Thyroid gland (tissue), 4 donors: ENCODE results near the gene LRRC8D. TPM values are rescaled to one million over a fixed set of nuclear protein-coding genes. Genes with fewer than 3 reads are reported as not detected.

Source experiments
- DNase-seq, 2 donors: peaks; one replicate each; pipeline ENCODE4 v3.0.0-alpha.2; 2019
- H3K27ac ChIP-seq, 3 donors: fragments of 200-600 bp; sonication (generic); 1 replicate in 2 of 3; 2 replicates in 1 of 3; pipeline ENCODE4 v1.5.1; 2016 to 2019; ENCODE audit warnings: mild to moderate bottlenecking in 1 of 3, moderate library complexity in 1 of 3
- H3K27me3 ChIP-seq: fragments of 200-600 bp; sonication (generic); one replicate; pipeline ENCODE4 v1.5.1; 2019
- H3K36me3 ChIP-seq, 2 donors: fragments of 200-600 bp; sonication (generic); one replicate each; pipeline ENCODE4 v1.5.1; 2016 to 2019
- H3K4me1 ChIP-seq, 2 donors: fragments of 200-600 bp; sonication (generic); one replicate each; pipeline ENCODE4 v1.5.1; 2017 to 2019
- H3K4me3 ChIP-seq, 3 donors: fragments of 200-600 bp; sonication (generic); replicated peaks in 1 of 3; 1 replicate in 2 of 3; 2 replicates in 1 of 3; pipeline ENCODE4 v1.5.1; 2016; ENCODE audit warnings: mild to moderate bottlenecking in 1 of 3
- H3K9me3 ChIP-seq: fragments of 200-600 bp; sonication (generic); one replicate; pipeline ENCODE4 v1.5.1; 2017
- POLR2A ChIP-seq, 2 donors: fragments of 450-650 bp; IDR thresholded peaks; one replicate each; pipeline ENCODE4 v1.6.1; 2017; ENCODE audit warnings: antibody characterized with exemption in 2 of 2, mild to moderate bottlenecking in 2 of 2, moderate library complexity in 1 of 2
- WGBS, 2 donors: methylation state at CpG; one replicate each; pipeline ENCODE4 v1.1.5; 2017; 5-methylcytosine and 5-hydroxymethylcytosine counted together
- intact Hi-C: fragments of 100-400 bp; cut with DNase I; formaldehyde crosslinking; loops from one replicate; pipeline ENCODE4 v1.15.1; 2023
- total RNA-seq, 4 donors: library from RNA; depleted of rRNA; stranded (reverse); fragments of >200 nt; gene quantifications; one replicate each; pipeline ENCODE4 v1.2.3, GENCODE V29; 2016
- TF ChIP-seq, protein P1 (sequence below), 6 experiments: fragments of 200-600 bp in 3 of 6; fragments of 450-650 bp in 3 of 6; sonication (generic) in 3 of 6; IDR thresholded peaks; one replicate each; pipeline ENCODE4 v1.5.1; 2016 to 2019; ENCODE audit warnings: antibody characterized with exemption in 6 of 6, mild to moderate bottlenecking in 2 of 6, inconsistent platforms in 1 of 6, moderate library complexity in 1 of 6

Gene LRRC8D
- total RNA-seq, 4 donors from 2014 or later: 21.1 to 46.7 (median 35.3) TPM

DNA sequence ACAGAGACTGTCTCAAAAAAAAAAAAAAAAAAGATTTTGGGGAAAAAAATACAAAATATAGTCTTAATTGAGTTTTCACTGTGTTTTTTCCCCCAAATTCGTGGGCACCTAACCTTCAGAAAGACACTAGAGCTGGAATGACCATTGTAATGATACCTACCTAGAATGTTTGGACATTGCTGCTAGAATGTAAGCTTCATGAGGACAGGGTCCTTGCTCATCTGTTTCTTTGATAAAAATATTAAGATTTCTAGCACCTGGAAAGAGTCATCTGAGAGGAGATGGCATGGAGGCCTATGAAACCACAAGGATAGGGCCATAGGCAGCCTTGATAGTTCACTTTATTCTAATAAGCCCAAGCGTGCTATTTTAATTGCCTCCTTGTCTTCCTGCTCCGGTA is 6.5 kb downstream of the LRRC8D start:
- Histone ChIP-seq H3K36me3 (no peaks in the 10 kb centered on the region), H3K27me3 (no peaks in the 10 kb centered on the region), H3K4me1 (peaks cover 5 to 9% of the 10 kb centered on the region in 2 donors), H3K9me3 (no peaks in the 10 kb centered on the region), H3K4me3 (no peak overlapping the region), H3K27ac (no peak overlapping the region)
- no peak for DNase-seq
- 98% methylated on average over 3 of the region's 3 CpGs for WGBS, 2 donors
- intact Hi-C loops: no loop called here
- TF ChIP-seq, protein P1, sequence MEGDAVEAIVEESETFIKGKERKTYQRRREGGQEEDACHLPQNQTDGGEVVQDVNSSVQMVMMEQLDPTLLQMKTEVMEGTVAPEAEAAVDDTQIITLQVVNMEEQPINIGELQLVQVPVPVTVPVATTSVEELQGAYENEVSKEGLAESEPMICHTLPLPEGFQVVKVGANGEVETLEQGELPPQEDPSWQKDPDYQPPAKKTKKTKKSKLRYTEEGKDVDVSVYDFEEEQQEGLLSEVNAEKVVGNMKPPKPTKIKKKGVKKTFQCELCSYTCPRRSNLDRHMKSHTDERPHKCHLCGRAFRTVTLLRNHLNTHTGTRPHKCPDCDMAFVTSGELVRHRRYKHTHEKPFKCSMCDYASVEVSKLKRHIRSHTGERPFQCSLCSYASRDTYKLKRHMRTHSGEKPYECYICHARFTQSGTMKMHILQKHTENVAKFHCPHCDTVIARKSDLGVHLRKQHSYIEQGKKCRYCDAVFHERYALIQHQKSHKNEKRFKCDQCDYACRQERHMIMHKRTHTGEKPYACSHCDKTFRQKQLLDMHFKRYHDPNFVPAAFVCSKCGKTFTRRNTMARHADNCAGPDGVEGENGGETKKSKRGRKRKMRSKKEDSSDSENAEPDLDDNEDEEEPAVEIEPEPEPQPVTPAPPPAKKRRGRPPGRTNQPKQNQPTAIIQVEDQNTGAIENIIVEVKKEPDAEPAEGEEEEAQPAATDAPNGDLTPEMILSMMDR (IDR thresholded peaks at IDR 0.05): no peak
- no peak for TF ChIP-seq POLR2A (IDR thresholded peaks at IDR 0.05)

DNA sequence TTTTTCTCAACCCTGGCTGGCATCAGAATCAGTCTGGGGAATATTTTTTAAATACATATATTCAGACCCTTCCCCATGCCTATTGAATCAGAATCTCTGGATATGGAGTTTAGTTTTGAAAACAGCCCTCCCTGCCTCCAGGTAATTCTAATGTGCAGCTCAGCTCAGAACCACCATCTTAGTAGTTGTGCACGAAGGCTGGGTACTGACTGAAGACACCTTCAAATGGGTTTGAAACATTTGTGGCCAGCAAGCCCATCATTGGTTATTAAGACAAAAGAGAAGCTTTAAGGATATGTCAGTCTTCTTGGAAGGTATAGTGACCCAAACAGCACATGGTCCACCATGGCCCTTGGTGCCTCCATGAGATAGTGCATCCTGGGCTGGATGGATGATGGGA is 7.1 kb downstream of the LRRC8D start:
- Histone ChIP-seq H3K27me3 (no peaks in the 10 kb centered on the region), H3K4me1 (peaks cover 0 to 4% of the 10 kb centered on the region in 2 donors), H3K27ac (no peak overlapping the region), H3K36me3 (no peaks in the 10 kb centered on the region), H3K9me3 (no peaks in the 10 kb centered on the region), H3K4me3 (no peak overlapping the region)
- no peak for DNase-seq
- TF ChIP-seq, protein P1 (IDR thresholded peaks at IDR 0.05): no peak
- TF ChIP-seq POLR2A (IDR thresholded peaks at IDR 0.05): no peak
- WGBS, 2 donors: 100% methylated on average over 1 of the region's 1 CpG
- intact Hi-C loops: no loop called here

- DNase-seq: no peak
- no peaks in the 10 kb centered on the region for H3K9me3 ChIP-seq
- peaks cover 7 to 11% of the 10 kb centered on the region in 2 donors for H3K4me1 ChIP-seq
- no peak overlapping the region for H3K27ac ChIP-seq
- no peaks in the 10 kb centered on the region for H3K36me3 ChIP-seq
- intact Hi-C loops: no loop called here
- TF ChIP-seq, protein P1 (IDR thresholded peaks at IDR 0.05): no peak
- TF ChIP-seq POLR2A (IDR thresholded peaks at IDR 0.05): no peak
- H3K4me3 ChIP-seq: no peak overlapping the region
- WGBS, 2 donors: 98 to 100% methylated on average over 4 of the region's 4 CpGs
- no peaks in the 10 kb centered on the region for H3K27me3 ChIP-seq
Measured at GRCh38 chr1:89829186-89829585, 8.4 kb downstream of the LRRC8D start.

DNA sequence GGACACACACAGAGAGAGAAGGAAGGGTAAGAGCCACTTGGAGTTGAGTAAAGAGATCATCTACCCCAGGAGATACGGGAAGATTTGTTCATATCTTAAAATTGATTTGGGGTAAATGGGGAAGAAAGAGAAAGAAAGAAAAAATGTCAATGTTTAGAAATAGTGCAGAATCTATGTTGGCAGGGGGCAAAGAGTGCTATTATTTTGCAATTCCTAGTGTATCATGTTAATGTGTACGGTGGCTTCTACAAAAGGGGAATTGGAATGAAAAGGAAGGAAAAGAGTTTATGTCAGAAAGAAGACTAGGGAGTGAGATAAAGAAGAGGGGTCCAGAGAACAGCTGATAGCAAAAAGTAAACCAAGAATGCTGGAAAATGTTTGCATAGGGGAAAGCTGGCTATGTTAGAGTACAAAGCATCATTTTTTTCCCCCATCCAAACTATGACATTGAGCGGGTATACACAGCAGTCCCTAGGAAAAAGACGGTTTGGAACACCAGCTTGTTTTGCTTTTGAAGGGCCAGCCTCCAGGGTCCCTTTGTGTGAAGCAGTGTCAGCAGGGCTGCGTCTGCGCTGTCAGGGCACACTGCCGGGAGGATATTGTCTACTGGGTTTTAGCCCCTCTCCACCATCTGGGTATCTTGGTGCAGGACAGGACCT is 10.8 kb downstream of the LRRC8D start:
- no peaks in the 10 kb centered on the region for H3K27me3 ChIP-seq
- peaks cover 11 to 12% of the 10 kb centered on the region in 2 donors for H3K4me1 ChIP-seq
- no peak overlapping the region for H3K4me3 ChIP-seq
- 72 to 79% methylated on average over 7 of the region's 7 CpGs for WGBS, 2 donors
- intact Hi-C loops: no loop called here
- H3K9me3 ChIP-seq: no peaks in the 10 kb centered on the region
- no peak for DNase-seq
- H3K27ac ChIP-seq: no peak overlapping the region
- no peaks in the 10 kb centered on the region for H3K36me3 ChIP-seq
- no peak for TF ChIP-seq POLR2A (IDR thresholded peaks at IDR 0.05)
- TF ChIP-seq, protein P1 (IDR thresholded peaks at IDR 0.05): no peak

DNA sequence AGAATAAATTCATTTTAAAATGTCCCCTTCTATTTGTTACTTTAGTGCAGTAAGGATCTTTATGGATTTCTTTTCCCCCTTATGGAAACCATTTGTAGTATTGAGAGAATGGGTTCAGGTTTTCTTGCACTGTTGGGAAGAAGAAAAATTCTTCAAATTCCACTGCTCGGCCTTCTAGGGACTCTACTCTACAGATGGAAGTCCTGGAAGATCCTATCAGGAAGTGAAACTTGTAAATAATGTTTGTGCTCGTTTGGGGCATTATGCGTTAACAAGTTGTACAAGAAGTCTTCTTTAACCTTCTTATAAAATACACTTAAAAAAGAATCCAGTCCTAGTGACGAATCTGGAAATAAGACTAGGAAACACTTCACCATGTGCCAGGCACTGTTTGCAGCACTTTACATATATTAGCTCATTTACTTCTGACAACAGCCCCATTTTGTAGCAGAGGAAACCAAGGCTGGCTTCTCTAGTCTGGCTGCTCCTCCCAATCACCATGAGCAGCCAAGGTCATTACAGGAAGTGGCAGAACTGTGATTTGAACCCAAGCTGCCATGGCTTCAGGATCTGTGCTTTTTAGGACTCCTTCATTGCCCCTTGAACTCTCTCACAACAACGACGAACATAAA is 11.8 kb downstream of the LRRC8D start:
- H3K27ac ChIP-seq: no peak overlapping the region
- 77 to 80% methylated on average over 6 of the region's 6 CpGs for WGBS, 2 donors
- no peak overlapping the region for H3K4me3 ChIP-seq

More for the DNA sequence above, 11.8 kb downstream of the LRRC8D start:
- H3K4me1 ChIP-seq: peaks cover 11 to 16% of the 10 kb centered on the region in 2 donors
- H3K9me3 ChIP-seq: no peaks in the 10 kb centered on the region
- H3K27me3 ChIP-seq: no peaks in the 10 kb centered on the region
- TF ChIP-seq POLR2A (IDR thresholded peaks at IDR 0.05): no peak
- TF ChIP-seq, protein P1 (IDR thresholded peaks at IDR 0.05): no peak
- no peak for DNase-seq
- H3K36me3 ChIP-seq: no peaks in the 10 kb centered on the region
- intact Hi-C loops: no loop called here
